HFFc6 (cell line): Measurements from ENCODE around the gene CCDC169. TPM values are rescaled to one million over a fixed set of nuclear protein-coding genes. Genes with fewer than 3 reads are reported as not detected.

Experiments
- DNase-seq: peaks from one replicate; pipeline ENCODE4 v3.0.0-alpha.2; 2018
- H3K27ac Mint-ChIP-seq: 2 replicates; pipeline ENCODE4 v1.8.0; 2020; ENCODE audit warnings: mild to moderate bottlenecking, mixed read lengths
- H3K27me3 Mint-ChIP-seq: 2 replicates; pipeline ENCODE4 v1.8.0; 2021; ENCODE audit warnings: mild to moderate bottlenecking, moderate library complexity, mixed read lengths; ENCODE audit not compliant: insufficient read depth
- H3K36me3 Mint-ChIP-seq: 2 replicates; pipeline ENCODE4 v1.8.0; 2021; ENCODE audit warnings: low read depth, mixed read lengths
- H3K4me1 Mint-ChIP-seq: 2 replicates; pipeline ENCODE4 v1.8.0; 2020; ENCODE audit warnings: low read depth, mixed read lengths
- H3K4me3 Mint-ChIP-seq: 2 replicates; pipeline ENCODE4 v1.8.0; 2020; ENCODE audit warnings: mild to moderate bottlenecking, moderate library complexity, mixed read lengths
- H3K9me3 Mint-ChIP-seq: 2 replicates; pipeline ENCODE4 v1.8.0; 2020; ENCODE audit warnings: mild to moderate bottlenecking, mixed read lengths
- CTCF ChIP-seq: fragments of 200-600 bp; sonication (generic); IDR thresholded peaks from 2 replicates; pipeline ENCODE4 v1.5.0; 2021; ENCODE audit warnings: antibody characterized with exemption, mild to moderate bottlenecking
- total RNA-seq, 6 experiments: library from RNA; stranded (reverse); fragmentation: NEBNext Ultra II Directional; extraction: Animal tissue kit (Norgen Biotek cat#: 25700); gene quantifications; 2 replicates in 1 of 6; 3 replicates in 5 of 6; pipeline ENCODE4 v1.2.3, GENCODE V29; 2021

CCDC169 gene
- total RNA-seq, 6 experiments from 2014 or later = 1.3 to 2.5 (median 2.1) TPM

GRCh38 chr13:36224730-36225129, 72.9 kb downstream of the CCDC169 start:
- H3K4me1 Mint-ChIP-seq = no peaks in the 10 kb centered on the region
- peaks cover 10% of the 10 kb centered on the region for H3K9me3 Mint-ChIP-seq
- TF ChIP-seq CTCF = no peak
- H3K36me3 Mint-ChIP-seq = no peaks in the 10 kb centered on the region
- no peak for DNase-seq
- H3K27me3 Mint-ChIP-seq = peaks cover 2% of the 10 kb centered on the region; the same call in 1 of the 2 replicates
- no peak overlapping the region for H3K27ac Mint-ChIP-seq
- no peak overlapping the region for H3K4me3 Mint-ChIP-seq

- Mint-ChIP-seq H3K4me1 (no peaks in the 10 kb centered on the region), H3K36me3 (no peaks in the 10 kb centered on the region), H3K9me3 (peaks cover 19% of the 10 kb centered on the region), H3K4me3 (no peak overlapping the region), H3K27ac (no peak overlapping the region), H3K27me3 (peaks cover 4% of the 10 kb centered on the region; the same call in 1 of the 2 replicates)
- DNase-seq = no peak
- no peak for TF ChIP-seq CTCF
Measured at GRCh38 chr13:36219883-36220282, 77.7 kb downstream of the CCDC169 start.

- Mint-ChIP-seq H3K4me1 (no peaks in the 10 kb centered on the region), H3K27me3 (peaks cover 4% of the 10 kb centered on the region; the same call in 1 of the 2 replicates), H3K27ac (no peak overlapping the region), H3K36me3 (no peaks in the 10 kb centered on the region), H3K4me3 (no peak overlapping the region), H3K9me3 (peaks cover 9% of the 10 kb centered on the region)
- no peak for TF ChIP-seq CTCF
- DNase-seq = no peak
Measured at GRCh38 chr13:36217456-36217855, 80.2 kb downstream of the CCDC169 start.

- H3K27ac Mint-ChIP-seq = no peak within 1 kb of the TSS
Measured at GRCh38 chr13:36214163-36214921, 83.3 kb downstream of the CCDC169 start, which contains the start of gene SOHLH2. Gene SOHLH2 (minus strand): TSS chr13:36214556. CDS start chr13:36214526, 30 bp downstream.

GRCh38 chr13:36212789-36213188, 84.8 kb downstream of the CCDC169 start:
- no peak overlapping the region for H3K27ac Mint-ChIP-seq
- H3K4me1 Mint-ChIP-seq = no peaks in the 10 kb centered on the region
- no peak for TF ChIP-seq CTCF
- no peak for DNase-seq
- peaks cover 12% of the 10 kb centered on the region for H3K9me3 Mint-ChIP-seq
- no peak overlapping the region for H3K4me3 Mint-ChIP-seq
- peaks cover 2% of the 10 kb centered on the region; the same call in 1 of the 2 replicates for H3K27me3 Mint-ChIP-seq
- H3K36me3 Mint-ChIP-seq = no peaks in the 10 kb centered on the region

More at GRCh38 chr13:36214163-36214921, 83.3 kb downstream of the CCDC169 start, which contains the start of gene SOHLH2:
- no peak for DNase-seq
- TF ChIP-seq CTCF = no peak
- no peaks in the 10 kb centered on the region for H3K36me3 Mint-ChIP-seq
- peaks cover 2% of the 10 kb centered on the region; the same call in 1 of the 2 replicates for H3K27me3 Mint-ChIP-seq
- H3K4me1 Mint-ChIP-seq = no peaks in the 10 kb centered on the region
- peaks cover 17% of the 10 kb centered on the region for H3K9me3 Mint-ChIP-seq
- H3K4me3 Mint-ChIP-seq = no peak within 1 kb of the TSS
